Small intestine (tissue), 7 donors: Measurements from ENCODE around the gene PIEZO2. TPM values are rescaled to one million over a fixed set of nuclear protein-coding genes. Genes with fewer than 3 reads are reported as not detected.

Experiments used
- DNase-seq, 2 donors: peaks; one replicate each; pipeline versions ENCODE4 v3.0.0 to v3.0.0-alpha.2; 2013
- FAIRE-seq: peaks from 2 replicates; lab custom pipeline; 2012; peaks lifted over from hg19 to GRCh38; lab: Jason Lieb, UNC
- H3K27ac ChIP-seq, 3 donors: one replicate each; pipeline ENCODE4 v1.5.1; 2013; ENCODE audit warnings: low read length in 2 of 3, mild to moderate bottlenecking in 2 of 3, control low read depth in 1 of 3, inconsistent platforms in 1 of 3, low read depth in 1 of 3, moderate library complexity in 1 of 3
- H3K27me3 ChIP-seq, 3 donors: one replicate each; pipeline ENCODE4 v1.6.1; 2013; ENCODE audit warnings: low read length in 3 of 3, inconsistent platforms in 1 of 3; ENCODE audit not compliant: control insufficient read depth in 3 of 3, insufficient read depth in 3 of 3
- H3K36me3 ChIP-seq, 3 donors: one replicate each; pipeline ENCODE4 v1.6.1; 2013; ENCODE audit warnings: low read length in 3 of 3, inconsistent platforms in 1 of 3, low read depth in 1 of 3, mild to moderate bottlenecking in 1 of 3, moderate library complexity in 1 of 3; ENCODE audit not compliant: control insufficient read depth in 3 of 3, insufficient read depth in 2 of 3
- H3K4me1 ChIP-seq, 3 donors: one replicate each; pipeline ENCODE4 v1.6.1; 2013; ENCODE audit warnings: low read length in 2 of 3, inconsistent platforms in 1 of 3, low read depth in 1 of 3, mild to moderate bottlenecking in 1 of 3, moderate library complexity in 1 of 3; ENCODE audit not compliant: control insufficient read depth in 3 of 3, insufficient read depth in 2 of 3
- H3K4me3 ChIP-seq, 3 donors: one replicate each; pipeline ENCODE4 v1.5.1; 2013; ENCODE audit warnings: low read length in 3 of 3, control low read depth in 1 of 3, inconsistent platforms in 1 of 3, low read depth in 1 of 3, mild to moderate bottlenecking in 1 of 3, moderate library complexity in 1 of 3
- H3K9me3 ChIP-seq, 2 donors: one replicate each; pipeline ENCODE4 v1.6.1; 2013; ENCODE audit warnings: low read depth in 1 of 2, low read length in 1 of 2; ENCODE audit not compliant: control insufficient read depth in 2 of 2, insufficient read depth in 1 of 2
- WGBS, 3 donors: extraction: QIAGEN DNeasy Blood & Tissue Kit; methylation state at CpG; one replicate each; pipeline ENCODE4 v1.1.7; 2013; 5-methylcytosine and 5-hydroxymethylcytosine counted together
- polyA plus RNA-seq, 4 donors: library from polyadenylated mRNA; stranded (reverse) in 3 of 4; unstranded in 1 of 4; fragments of 200-250 nt in 3 of 4; fragments of 120-200 nt in 1 of 4; gene quantifications; one replicate each; pipeline versions ENCODE4 v1.2.1 to v1.2.3, GENCODE V29; 2013
- donor health status: healthy with polysubstance abuse.
- donor health status: control.
- donor health status: control.
- donor health status: Bipolar disorder and iron deficiency.
- donor health status: healthy.

PIEZO2 gene
- polyA plus RNA-seq, 4 donors: 0.81 to 30.2 (median 1.8) TPM; not detected in 1

DNA sequence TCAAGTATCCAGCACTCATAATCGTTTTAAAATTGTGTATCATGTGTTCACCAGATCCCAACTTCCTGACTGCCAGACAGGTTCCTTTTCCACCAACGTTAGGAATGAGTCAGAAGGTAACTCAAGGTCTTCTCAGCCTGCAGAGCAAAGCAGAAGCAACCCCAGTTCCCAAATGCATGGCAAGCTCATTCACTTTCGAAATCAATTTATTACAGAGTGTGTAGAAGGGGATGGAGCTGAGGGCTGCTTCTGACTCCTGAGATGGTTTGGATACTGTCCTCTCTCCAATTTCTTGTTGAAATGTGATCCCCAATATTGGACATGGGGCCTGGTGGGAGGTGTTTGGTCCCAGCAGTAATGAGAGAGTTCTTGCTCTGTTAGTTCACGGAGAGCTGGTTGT lies 114.5 kb downstream of the PIEZO2 start:
- peaks cover 0 to 4% (median 0%) of the 10 kb centered on the region in 3 donors for H3K4me1 ChIP-seq
- H3K36me3 ChIP-seq: no peaks in the 10 kb centered on the region
- 55 to 57% (median 56%) methylated on average over 4 of the region's 4 CpGs for WGBS, 3 donors

DNA sequence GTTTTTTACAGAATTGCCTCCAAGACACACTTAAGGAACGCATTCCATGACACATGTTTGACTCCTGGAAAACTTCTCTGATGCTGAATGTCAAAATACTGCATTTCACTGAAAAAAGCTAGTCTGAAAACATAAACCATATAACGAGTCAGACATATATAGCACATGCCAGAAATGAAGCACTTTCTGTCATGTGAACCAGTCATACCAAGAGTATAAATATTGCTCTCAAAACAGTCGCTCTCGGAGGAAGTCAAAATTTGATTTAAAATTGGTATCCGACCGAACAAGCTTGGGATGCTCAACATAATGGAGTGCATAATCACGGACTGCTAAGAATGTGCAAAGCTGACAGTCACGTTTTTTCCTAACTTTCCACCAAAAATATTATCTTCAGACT lies 115.9 kb downstream of the PIEZO2 start:
- peaks cover 0 to 4% (median 0%) of the 10 kb centered on the region in 3 donors for H3K4me1 ChIP-seq
- DNase-seq (no peak), FAIRE-seq (no peak)
- no peak overlapping the region for H3K27ac ChIP-seq
- H3K27me3 ChIP-seq: no peaks in the 10 kb centered on the region
- no peak overlapping the region for H3K4me3 ChIP-seq
- H3K9me3 ChIP-seq: peaks cover 0 to 3% of the 10 kb centered on the region in 2 donors
- WGBS, 3 donors: 80 to 86% (median 82%) methylated on average over 8 of the region's 8 CpGs
- H3K36me3 ChIP-seq: no peaks in the 10 kb centered on the region

More for the DNA sequence above, 114.5 kb downstream of the PIEZO2 start:
- Histone ChIP-seq H3K27me3 (no peaks in the 10 kb centered on the region), H3K27ac (no peak overlapping the region), H3K9me3 (no peaks in the 10 kb centered on the region), H3K4me3 (no peak overlapping the region)
- DNase-seq: no peak
- no peak for FAIRE-seq

DNA sequence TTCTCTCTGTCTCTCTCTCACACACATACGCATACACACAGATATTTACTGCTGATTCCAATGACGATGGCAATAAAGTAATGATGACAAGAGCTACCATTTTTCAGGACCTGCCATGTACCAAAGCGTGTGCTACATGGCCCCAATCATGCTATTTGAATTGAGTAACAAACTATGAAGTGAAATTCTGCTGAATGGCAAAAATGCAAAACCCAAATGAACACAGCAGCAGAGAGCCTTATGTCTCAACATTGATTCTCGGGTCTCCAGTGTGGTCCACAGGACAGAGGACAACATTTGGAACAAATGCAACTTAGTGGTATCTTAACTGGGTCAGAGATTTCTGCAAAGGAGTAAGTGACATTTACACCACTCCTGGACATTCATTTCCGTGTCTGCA lies 117.4 kb downstream of the PIEZO2 start:
- peaks cover 0 to 3% of the 10 kb centered on the region in 2 donors for H3K9me3 ChIP-seq
- no peaks in the 10 kb centered on the region for H3K36me3 ChIP-seq
- DNase-seq: no peak
- H3K27ac ChIP-seq: no peak overlapping the region
- 83 to 95% (median 90%) methylated on average over 5 of the region's 5 CpGs for WGBS, 3 donors
- no peaks in the 10 kb centered on the region for H3K27me3 ChIP-seq
- FAIRE-seq: no peak
- no peak overlapping the region for H3K4me3 ChIP-seq
- peaks cover 0 to 2% (median 0%) of the 10 kb centered on the region in 3 donors for H3K4me1 ChIP-seq

DNA sequence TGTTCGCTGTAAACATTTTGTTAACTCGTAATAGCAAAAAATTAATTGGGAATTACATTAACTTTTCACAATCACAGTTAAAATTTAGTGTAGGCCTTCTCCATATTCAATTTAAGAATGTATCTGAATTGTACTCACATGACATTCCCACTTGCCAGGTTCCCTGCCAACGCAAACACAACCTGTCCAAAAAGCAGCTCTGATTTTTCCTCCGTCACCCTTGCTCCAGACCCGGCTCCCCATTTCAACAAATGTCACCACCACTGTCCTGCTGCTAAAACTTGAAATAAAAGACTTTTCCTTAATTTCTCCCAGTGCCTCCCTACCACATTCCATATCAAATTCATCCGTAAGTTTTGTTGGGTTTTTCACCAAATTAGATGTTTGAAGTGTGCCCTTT lies 120.3 kb downstream of the PIEZO2 start:
- Histone ChIP-seq H3K4me3 (no peak overlapping the region), H3K4me1 (no peaks in the 10 kb centered on the region), H3K27ac (no peak overlapping the region), H3K36me3 (no peaks in the 10 kb centered on the region), H3K27me3 (no peaks in the 10 kb centered on the region), H3K9me3 (peaks cover 0 to 3% of the 10 kb centered on the region in 2 donors)
- DNase-seq (no peak), FAIRE-seq (no peak)
- WGBS, 3 donors: 87 to 93% (median 92%) methylated on average over 6 of the region's 6 CpGs

DNA sequence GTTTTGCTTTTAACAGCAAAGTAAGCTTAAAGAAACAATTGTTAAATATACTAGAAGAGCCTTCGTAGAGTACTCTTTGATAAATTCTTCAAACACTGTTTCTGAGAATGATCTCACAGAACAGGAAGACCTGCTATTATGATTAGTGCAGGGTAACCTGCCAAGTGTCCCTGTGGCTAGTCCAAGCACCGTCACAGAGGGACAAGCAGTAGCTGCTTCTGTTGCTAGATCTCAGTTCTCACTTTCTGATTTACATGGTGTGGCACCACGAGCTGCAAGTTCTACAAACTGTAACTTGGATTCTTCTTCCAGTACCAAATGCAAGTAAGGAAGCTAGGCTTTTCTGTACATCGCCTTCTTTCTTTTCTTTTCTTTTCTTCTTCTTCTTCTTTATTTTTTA lies 121.5 kb downstream of the PIEZO2 start:
- WGBS, 3 donors: 52 to 60% (median 56%) methylated on average over 4 of the region's 4 CpGs
- DNase-seq (no peak), FAIRE-seq (no peak)
- no peaks in the 10 kb centered on the region for H3K27me3 ChIP-seq
- no peaks in the 10 kb centered on the region for H3K36me3 ChIP-seq
- H3K4me1 ChIP-seq: no peaks in the 10 kb centered on the region
- H3K4me3 ChIP-seq: no peak overlapping the region
- peaks cover 0 to 3% of the 10 kb centered on the region in 2 donors for H3K9me3 ChIP-seq
- H3K27ac ChIP-seq: no peak overlapping the region

GRCh38 chr18:11025671-11026070 lies 123.7 kb downstream of the PIEZO2 start:
- Histone ChIP-seq H3K27me3 (no peaks in the 10 kb centered on the region), H3K4me3 (no peak overlapping the region), H3K36me3 (no peaks in the 10 kb centered on the region), H3K4me1 (no peaks in the 10 kb centered on the region), H3K27ac (no peak overlapping the region), H3K9me3 (peaks cover 0 to 3% of the 10 kb centered on the region in 2 donors)
- no peak for FAIRE-seq
- no peak for DNase-seq
- WGBS, 3 donors: 76 to 79% (median 78%) methylated on average over 4 of the region's 4 CpGs

GRCh38 chr18:11024928-11025669 lies 124.3 kb downstream of the PIEZO2 start:
- Histone ChIP-seq H3K27me3 (no peaks in the 10 kb centered on the region), H3K27ac (no peak overlapping the region), H3K36me3 (no peaks in the 10 kb centered on the region), H3K4me1 (no peaks in the 10 kb centered on the region), H3K9me3 (peaks cover 0 to 3% of the 10 kb centered on the region in 2 donors), H3K4me3 (no peak overlapping the region)
- no peak for DNase-seq
- WGBS, 3 donors: 81 to 89% (median 87%) methylated on average over 13 of the region's 13 CpGs
- no peak for FAIRE-seq

GRCh38 chr18:11021477-11021876 lies 127.9 kb downstream of the PIEZO2 start:
- H3K4me1 ChIP-seq: no peaks in the 10 kb centered on the region
- DNase-seq (no peak), FAIRE-seq (no peak)
- no peaks in the 10 kb centered on the region for H3K27me3 ChIP-seq
- H3K4me3 ChIP-seq: no peak overlapping the region
- no peaks in the 10 kb centered on the region for H3K9me3 ChIP-seq
- H3K27ac ChIP-seq: no peak overlapping the region
- no peaks in the 10 kb centered on the region for H3K36me3 ChIP-seq
- 71 to 82% (median 73%) methylated on average over 8 of the region's 8 CpGs for WGBS, 3 donors
